H9 (cell line): ENCODE results near the gene DNAJC2. TPM values are rescaled to one million over a fixed set of nuclear protein-coding genes. Genes with fewer than 3 reads are reported as not detected.

Experiments used
- DNase-seq: peaks from one replicate; pipeline ENCODE4 v3.0.0-alpha.2; 2017
- H2AFZ ChIP-seq: one replicate; pipeline ENCODE4 v1.6.1; 2013; ENCODE audit warnings: mild to moderate bottlenecking, low read length, control low read depth, moderate library complexity
- H2AK5ac ChIP-seq: 2 replicates; pipeline ENCODE4 v1.6.1; 2013; ENCODE audit warnings: low read length, control low read depth, mixed read lengths; ENCODE audit not compliant: insufficient read length
- H2BK120ac ChIP-seq: one replicate; pipeline ENCODE4 v1.6.1; 2013; ENCODE audit warnings: low read depth, mild to moderate bottlenecking, low read length, control low read depth, inconsistent platforms; ENCODE audit not compliant: poor library complexity, severe bottlenecking
- H2BK12ac ChIP-seq: 2 replicates; pipeline ENCODE4 v1.6.1; 2013; ENCODE audit warnings: low read length, control low read depth, mixed read lengths, low read depth; ENCODE audit not compliant: insufficient read length
- H2BK15ac ChIP-seq: 2 replicates; pipeline ENCODE4 v1.6.1; 2013; ENCODE audit warnings: low read depth, low read length, control low read depth
- H2BK20ac ChIP-seq: one replicate; pipeline ENCODE4 v1.6.1; 2013; ENCODE audit warnings: low read depth, mild to moderate bottlenecking, low read length, control low read depth, inconsistent platforms; ENCODE audit not compliant: poor library complexity, severe bottlenecking
- H2BK5ac ChIP-seq: 2 replicates; pipeline ENCODE4 v1.6.1; 2013; ENCODE audit warnings: low read length, control low read depth, mixed read lengths; ENCODE audit not compliant: insufficient read length
- H3K14ac ChIP-seq: 2 replicates; pipeline ENCODE4 v1.6.1; 2013; ENCODE audit warnings: low read length, control low read depth; ENCODE audit not compliant: insufficient read depth
- H3K18ac ChIP-seq: 2 replicates; pipeline ENCODE4 v1.6.1; 2013; ENCODE audit warnings: low read depth, mild to moderate bottlenecking, mixed read lengths, low read length, control low read depth; ENCODE audit not compliant: insufficient read length
- H3K23ac ChIP-seq: 2 replicates; pipeline ENCODE4 v1.6.1; 2013; ENCODE audit warnings: low read length, control low read depth, mixed read lengths, low read depth; ENCODE audit not compliant: insufficient read length
- H3K23me2 ChIP-seq: 2 replicates; pipeline ENCODE4 v1.6.1; 2013; ENCODE audit warnings: low read depth, mild to moderate bottlenecking, mixed read lengths, low read length, control low read depth; ENCODE audit not compliant: insufficient read length, poor library complexity, severe bottlenecking
- H3K27ac ChIP-seq: 2 replicates; pipeline ENCODE4 v1.5.1; 2013; ENCODE audit warnings: low read length, control low read depth, mixed read lengths, low read depth; ENCODE audit not compliant: insufficient read length
- H3K27me3 ChIP-seq: 2 replicates; pipeline ENCODE4 v1.6.1; 2013; ENCODE audit warnings: low read length, control low read depth, inconsistent platforms; ENCODE audit not compliant: insufficient read depth
- H3K4ac ChIP-seq: 2 replicates; pipeline ENCODE4 v1.6.1; 2013; ENCODE audit warnings: low read depth, mild to moderate bottlenecking, control low read depth, inconsistent platforms, low read length, moderate library complexity
- H3K4me1 ChIP-seq: 2 replicates; pipeline ENCODE4 v1.6.1; 2013; ENCODE audit warnings: low read length, control low read depth, inconsistent platforms; ENCODE audit not compliant: insufficient read depth
- H3K4me2 ChIP-seq: 2 replicates; pipeline ENCODE4 v1.6.1; 2013; ENCODE audit warnings: low read length, control low read depth, mixed read lengths; ENCODE audit not compliant: insufficient read length, insufficient read depth
- H3K56ac ChIP-seq: 2 replicates; pipeline ENCODE4 v1.6.1; 2013; ENCODE audit warnings: low read depth, mild to moderate bottlenecking, mixed read lengths, low read length, control low read depth; ENCODE audit not compliant: insufficient read length
- H3K79me1 ChIP-seq: 2 replicates; pipeline ENCODE4 v1.6.1; 2013; ENCODE audit warnings: low read depth, mild to moderate bottlenecking, moderate library complexity, low read length, control low read depth, inconsistent platforms; ENCODE audit not compliant: insufficient read depth, poor library complexity, severe bottlenecking
- H3K79me2 ChIP-seq: 2 replicates; pipeline ENCODE4 v1.6.1; 2013; ENCODE audit warnings: low read length, control low read depth, inconsistent platforms; ENCODE audit not compliant: insufficient read depth
- H3K9ac ChIP-seq: 2 replicates; pipeline ENCODE4 v1.6.1; 2013; ENCODE audit warnings: low read length, control low read depth, mixed read lengths; ENCODE audit not compliant: insufficient read length; ENCODE audit errors: extremely low read depth
- H3K9me3 ChIP-seq: one replicate; pipeline ENCODE4 v1.6.1; 2013; ENCODE audit warnings: low read depth, low read length, inconsistent platforms; ENCODE audit not compliant: control insufficient read depth
- H3T11ph ChIP-seq: one replicate; pipeline ENCODE4 v1.6.1; 2013; ENCODE audit warnings: mild to moderate bottlenecking, low read length, control low read depth, inconsistent platforms
- H4K20me1 ChIP-seq: one replicate; pipeline ENCODE4 v1.6.1; 2013; ENCODE audit not compliant: control insufficient read depth, insufficient read length, insufficient read depth
- H4K5ac ChIP-seq: 2 replicates; pipeline ENCODE4 v1.6.1; 2013; ENCODE audit warnings: low read depth, mild to moderate bottlenecking, mixed read lengths, low read length, control low read depth; ENCODE audit not compliant: insufficient read length
- H4K8ac ChIP-seq: replicated peaks from 2 replicates; pipeline ENCODE4 v1.6.1; 2013; ENCODE audit warnings: low read length, control low read depth, mixed read lengths, low read depth; ENCODE audit not compliant: insufficient read length
- H4K91ac ChIP-seq: 2 replicates; pipeline ENCODE4 v1.6.1; 2013; ENCODE audit warnings: low read depth, mild to moderate bottlenecking, moderate library complexity, mixed read lengths, low read length, control low read depth; ENCODE audit not compliant: insufficient read length
- H3K27ac Mint-ChIP-seq, 3 experiments: 2 replicates in 2 of 3; 3 replicates in 1 of 3; pipeline ENCODE4 v1.8.0; 2020 to 2021; ENCODE audit warnings: mixed read lengths in 3 of 3, mild to moderate bottlenecking in 1 of 3, moderate library complexity in 1 of 3
- H3K27me3 Mint-ChIP-seq: 2 replicates; pipeline ENCODE4 v1.8.0; 2021; ENCODE audit warnings: low read depth, mild to moderate bottlenecking, moderate library complexity, mixed read lengths
- H3K36me3 Mint-ChIP-seq, 3 experiments: 2 replicates in 2 of 3; 3 replicates in 1 of 3; pipeline ENCODE4 v1.8.0; 2020 to 2021; ENCODE audit warnings: low read depth in 3 of 3, mixed read lengths in 3 of 3; ENCODE audit not compliant: insufficient read depth in 1 of 3
- H3K4me1 Mint-ChIP-seq, 2 experiments: 2 replicates each; pipeline ENCODE4 v1.8.0; 2020; ENCODE audit warnings: mixed read lengths in 2 of 2
- H3K4me3 Mint-ChIP-seq, 2 experiments: 2 replicates in 1 of 2; 3 replicates in 1 of 2; pipeline ENCODE4 v1.8.0; 2020 to 2021; ENCODE audit warnings: mild to moderate bottlenecking in 2 of 2, mixed read lengths in 2 of 2, moderate library complexity in 1 of 2
- H3K9me3 Mint-ChIP-seq, 2 experiments: 2 replicates in 1 of 2; 3 replicates in 1 of 2; pipeline ENCODE4 v1.8.0; 2020; ENCODE audit warnings: mild to moderate bottlenecking in 2 of 2, mixed read lengths in 2 of 2, moderate library complexity in 1 of 2
- CTCF ChIP-seq: fragments of 200-600 bp; sonication (generic); conservative IDR thresholded peaks from 3 replicates; pipeline ENCODE4 v1.8.0; 2021; ENCODE audit warnings: antibody characterized with exemption, mild to moderate bottlenecking
- WGBS: extraction: QIAGEN DNeasy Blood & Tissue Kit; methylation state at CpG from one replicate; pipeline ENCODE4 v1.1.7; 2013; ENCODE audit warnings: missing lambda C conversion rate, low lambda C conversion rate, mixed read lengths; ENCODE audit not compliant: insufficient read length; ENCODE audit errors: extremely low coverage; 5-methylcytosine and 5-hydroxymethylcytosine counted together
- total RNA-seq: library from RNA; stranded (reverse); gene quantifications from 2 replicates; pipeline ENCODE4 v1.2.1, GENCODE V29; 2021

DNAJC2 gene
- total RNA-seq, 1 experiment from 2014 or later: 57.9 TPM

GRCh38 chr7:103336761-103337160, 7.8 kb downstream of the DNAJC2 start:
- H3K23me2 ChIP-seq: no peaks in the 10 kb centered on the region
- no peak overlapping the region for H2AFZ ChIP-seq
- Mint-ChIP-seq H3K27me3 (no peaks in the 10 kb centered on the region), H3K9me3 (no peaks in the 10 kb centered on the region), H3K4me3 (no peak overlapping the region), H3K36me3 (peaks cover 45 to 77% (median 63%) of the 10 kb centered on the region in 3 experiments), H3K4me1 (no peaks in the 10 kb centered on the region), H3K27ac (no peak overlapping the region)
- H2BK120ac ChIP-seq: no peak overlapping the region
- H2AK5ac ChIP-seq: no peak overlapping the region
- no peak overlapping the region for H2BK5ac ChIP-seq
- no peaks in the 10 kb centered on the region for H3K4me1 ChIP-seq
- H3K4me2 ChIP-seq: no peak overlapping the region
- WGBS: no CpG with 5 or more reads among the region's 2 CpGs
- no peak overlapping the region for H4K8ac ChIP-seq
- H4K20me1 ChIP-seq: no peaks in the 10 kb centered on the region
- H3K79me1 ChIP-seq: peaks cover 2% of the 10 kb centered on the region
- peaks cover 6% of the 10 kb centered on the region; the same call in 1 of the 2 replicates for H3K79me2 ChIP-seq
- H3K27ac ChIP-seq: no peak overlapping the region
- DNase-seq: no peak
- no peak overlapping the region for H3K18ac ChIP-seq
- H3K23ac ChIP-seq: no peak overlapping the region
- H2BK15ac ChIP-seq: no peak overlapping the region
- no peaks in the 10 kb centered on the region for H3K27me3 ChIP-seq
- no peak overlapping the region for H3K56ac ChIP-seq
- no peak overlapping the region for H2BK12ac ChIP-seq
- H4K91ac ChIP-seq: no peak overlapping the region
- H4K5ac ChIP-seq: no peak overlapping the region
- no peak overlapping the region for H3K4ac ChIP-seq
- no peaks in the 10 kb centered on the region for H3K9me3 ChIP-seq
- H3T11ph ChIP-seq: no peak overlapping the region
- H3K14ac ChIP-seq: no peak overlapping the region
- no peak overlapping the region for H2BK20ac ChIP-seq
- no peak overlapping the region for H3K9ac ChIP-seq
- TF ChIP-seq CTCF: no peak
